HK-2 (cell line): ENCODE results near the gene UROC1.

Experiments
- DNase-seq: peaks from one replicate; pipeline ENCODE4 v3.0.0-alpha.2; 2018; ENCODE audit not compliant: unreplicated experiment

The UROC1 gene

DNA sequence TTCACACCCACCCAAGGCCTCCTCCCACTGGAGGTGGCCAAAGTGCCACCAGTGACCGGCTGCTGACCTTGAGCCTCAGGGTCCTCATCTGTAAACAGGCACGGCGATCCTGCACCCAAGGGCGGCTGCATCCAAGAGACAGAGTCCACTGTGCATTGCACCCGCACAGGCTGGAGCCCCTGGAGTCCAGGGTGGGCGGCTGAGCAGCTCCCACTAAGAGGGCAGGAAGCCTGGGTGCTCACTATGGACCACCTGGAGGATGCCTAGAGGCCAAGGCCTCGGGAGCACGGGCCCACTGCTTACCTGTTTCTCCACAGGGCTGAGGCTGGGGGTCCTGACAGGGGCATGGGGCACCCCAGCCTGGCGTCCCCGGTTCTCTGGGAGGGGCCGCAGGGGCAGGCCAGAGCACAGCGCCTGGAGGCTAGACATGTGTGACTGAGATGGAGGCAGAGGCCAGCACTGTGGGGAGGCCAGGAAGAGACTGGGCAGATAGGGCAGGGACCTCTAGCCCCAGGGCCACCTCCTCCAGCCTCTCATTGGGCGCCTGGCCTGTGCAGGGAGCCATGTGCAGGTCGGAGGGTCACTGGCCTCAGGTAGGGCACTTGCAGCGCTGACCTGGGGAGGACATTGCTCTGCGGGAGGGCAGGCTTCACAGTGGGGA lies at the start of gene UROC1:
Gene UROC1, minus strand, starts transcription at position 483 of the 661 bp plus-strand sequence. Its CDS starts 54 bp downstream, at position 429.
- no peak for DNase-seq

DNA sequence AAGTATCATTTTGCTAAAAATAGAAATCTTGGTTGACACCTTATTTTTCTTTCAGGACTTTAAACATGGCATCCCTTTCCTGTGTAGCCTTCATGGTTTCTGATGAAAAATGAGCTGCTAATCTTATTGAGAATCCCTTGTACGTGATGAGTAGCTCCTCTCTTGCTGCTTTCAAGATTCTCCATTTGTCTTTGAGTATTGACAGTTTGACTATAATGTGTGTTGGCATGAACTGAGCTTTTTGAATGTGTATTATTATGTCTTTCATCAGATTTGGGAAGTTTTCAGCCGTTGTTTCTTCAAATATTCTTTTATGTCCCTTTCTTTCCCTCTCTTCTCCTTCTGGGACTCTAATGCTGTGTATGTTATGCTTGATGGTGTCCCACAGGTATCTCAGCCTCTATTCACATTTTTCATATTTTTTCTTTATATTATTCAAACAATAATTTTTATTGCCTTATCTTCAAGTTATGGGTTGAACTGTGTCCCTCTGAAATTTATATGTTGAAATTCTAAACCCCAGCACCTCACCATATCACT lies 45.2 kb upstream of the UROC1 start:
- no peak for DNase-seq

DNA sequence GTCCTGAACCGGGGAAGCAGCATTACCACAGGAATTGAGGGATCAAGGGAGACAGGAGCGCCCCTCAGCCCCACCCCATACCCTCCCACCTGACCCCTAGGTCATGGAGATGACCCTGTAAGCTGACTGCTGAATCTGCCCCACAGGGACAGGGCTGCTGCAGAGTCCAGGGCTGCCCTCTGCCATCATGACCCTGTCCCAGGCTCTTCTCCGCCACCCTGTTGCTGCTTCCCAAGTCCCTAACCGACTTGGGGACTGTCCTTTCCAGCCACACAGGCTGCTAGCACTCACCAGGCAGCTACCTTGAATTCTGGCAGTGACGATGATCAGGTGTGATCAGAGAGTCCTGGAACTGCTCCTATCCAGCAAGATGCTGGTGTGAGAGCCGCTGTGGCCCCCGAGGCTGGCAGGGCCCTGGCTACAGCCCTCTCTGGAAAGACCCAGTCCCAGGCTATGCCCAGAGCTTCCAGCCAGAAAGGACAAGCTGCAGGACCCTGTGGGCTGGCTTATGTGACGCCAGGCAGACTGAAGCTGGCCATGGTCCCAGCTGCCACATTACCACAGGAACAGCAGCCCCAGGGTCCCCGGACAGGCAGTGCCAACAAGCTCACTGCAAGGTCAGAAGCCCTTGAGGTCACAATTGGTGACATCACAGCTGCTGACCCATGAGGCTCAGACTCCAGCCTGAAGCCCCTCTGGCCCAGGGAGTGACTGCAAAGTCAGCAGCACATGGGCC lies 40.9 kb upstream of the UROC1 start, which contains the start of gene C3orf22:
Gene C3orf22, minus strand, starts transcription at position 597 of the 736 bp plus-strand sequence. CDS start 5,542 bp downstream, outside the sequence.
- DNase-seq, result no peak

DNA sequence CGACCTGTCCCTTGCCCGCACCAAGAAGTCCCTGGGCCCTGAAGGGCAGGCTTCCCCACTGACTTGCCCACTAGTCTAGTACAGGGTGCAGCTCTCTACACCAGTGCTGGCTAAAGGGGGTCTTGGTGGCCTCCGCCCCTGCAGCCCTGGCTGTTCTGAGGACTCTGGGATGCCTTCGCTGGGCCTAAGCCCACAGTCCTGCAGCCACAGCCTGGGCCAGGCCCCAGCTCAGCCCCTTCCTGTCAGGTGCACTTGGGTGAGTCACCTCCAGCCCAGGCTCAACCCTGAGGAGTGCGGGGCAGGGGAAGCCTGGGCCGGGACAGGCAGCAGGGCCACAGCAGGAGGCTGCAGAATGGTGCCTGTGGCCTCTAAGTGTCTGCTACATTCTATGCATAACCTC lies 40.2 kb upstream of the UROC1 start:
- no peak for DNase-seq

DNA sequence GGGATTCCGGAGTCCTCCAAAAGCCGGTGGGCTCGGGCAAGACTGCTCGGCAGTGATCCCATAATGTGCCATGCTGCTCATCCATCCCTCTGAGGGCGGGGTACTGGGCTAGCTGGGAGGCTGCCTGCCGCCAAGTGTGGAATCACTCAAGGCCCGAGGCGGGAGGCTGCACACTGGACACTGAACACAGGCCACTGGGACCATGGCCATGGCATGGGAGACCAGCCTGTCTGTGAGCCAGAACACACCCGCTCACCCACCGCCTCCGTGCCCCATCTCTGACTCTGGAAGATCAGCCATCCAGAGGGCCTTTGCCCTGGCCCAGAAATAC lies 39.8 kb upstream of the UROC1 start:
- no peak for DNase-seq

DNA sequence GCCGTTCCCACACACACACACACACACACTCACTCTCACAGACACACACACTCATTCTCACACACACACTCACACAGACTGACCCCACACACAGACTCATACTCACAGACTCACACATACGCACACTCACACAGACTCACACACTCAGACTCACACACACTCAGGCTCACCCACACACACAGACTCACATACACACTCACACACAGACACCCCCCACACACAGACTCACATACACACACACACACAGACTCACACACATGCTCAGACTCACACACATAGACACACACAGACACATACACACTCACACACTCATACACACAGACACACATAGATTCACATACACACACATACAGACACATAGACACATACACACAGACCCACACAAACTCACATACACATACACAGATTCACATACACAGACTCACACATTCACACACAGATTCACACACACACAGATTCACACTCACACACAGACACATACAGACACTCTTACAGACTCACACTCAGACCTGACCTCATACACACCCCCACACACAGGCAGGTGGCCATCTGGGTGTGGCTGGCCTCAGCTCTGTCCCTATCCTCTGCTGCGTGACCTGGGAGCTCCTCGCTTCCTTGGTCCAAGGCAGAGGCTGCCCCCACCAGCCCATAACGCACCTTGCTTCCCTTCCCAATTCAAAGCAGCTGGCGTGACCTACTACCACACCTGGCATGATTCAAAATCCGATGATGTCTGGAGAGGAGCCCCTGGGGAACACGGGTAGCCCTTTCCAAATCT lies 39.3 kb upstream of the UROC1 start:
- no peak for DNase-seq

DNA sequence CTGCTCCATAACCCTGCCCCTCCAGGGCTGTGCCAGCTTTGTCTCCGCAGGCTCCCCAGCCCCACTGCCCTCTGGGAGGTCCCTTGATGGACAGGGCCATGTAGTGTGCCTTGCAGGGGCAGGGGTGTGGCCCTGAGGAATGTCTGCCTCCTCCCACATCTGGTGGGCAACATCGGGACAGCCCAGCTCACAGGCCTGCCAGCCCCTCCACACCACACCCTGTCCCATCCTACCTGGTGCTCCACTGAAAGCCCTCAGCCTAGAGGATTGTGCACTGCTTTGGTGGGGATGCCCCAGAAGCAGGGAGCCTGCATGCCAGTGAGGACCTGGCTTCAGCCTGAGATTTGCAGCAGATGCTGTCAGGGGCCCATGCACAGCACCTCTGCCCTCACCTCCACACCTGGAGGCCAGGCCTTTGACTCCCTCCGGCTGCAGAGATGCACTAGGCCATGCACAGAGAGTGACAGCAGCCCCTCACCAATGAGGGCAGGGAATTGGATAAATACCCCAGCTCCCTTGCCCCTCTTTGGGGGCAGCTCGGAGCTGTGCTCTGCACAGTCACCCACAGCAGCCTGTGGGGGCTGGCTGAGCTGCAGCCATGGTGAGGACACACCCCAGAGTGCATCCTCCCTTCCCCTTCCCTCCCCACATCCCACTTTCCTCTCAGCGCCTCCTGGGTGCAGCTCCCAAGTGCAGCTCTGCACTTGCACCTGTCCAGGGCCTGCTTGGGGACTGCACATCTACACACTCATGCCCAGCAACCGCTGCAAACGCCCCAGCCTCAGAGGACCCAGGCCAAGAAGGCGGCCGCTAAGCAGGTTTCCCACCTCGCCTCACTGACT lies 38.4 kb upstream of the UROC1 start:
- DNase-seq, result no peak

DNA sequence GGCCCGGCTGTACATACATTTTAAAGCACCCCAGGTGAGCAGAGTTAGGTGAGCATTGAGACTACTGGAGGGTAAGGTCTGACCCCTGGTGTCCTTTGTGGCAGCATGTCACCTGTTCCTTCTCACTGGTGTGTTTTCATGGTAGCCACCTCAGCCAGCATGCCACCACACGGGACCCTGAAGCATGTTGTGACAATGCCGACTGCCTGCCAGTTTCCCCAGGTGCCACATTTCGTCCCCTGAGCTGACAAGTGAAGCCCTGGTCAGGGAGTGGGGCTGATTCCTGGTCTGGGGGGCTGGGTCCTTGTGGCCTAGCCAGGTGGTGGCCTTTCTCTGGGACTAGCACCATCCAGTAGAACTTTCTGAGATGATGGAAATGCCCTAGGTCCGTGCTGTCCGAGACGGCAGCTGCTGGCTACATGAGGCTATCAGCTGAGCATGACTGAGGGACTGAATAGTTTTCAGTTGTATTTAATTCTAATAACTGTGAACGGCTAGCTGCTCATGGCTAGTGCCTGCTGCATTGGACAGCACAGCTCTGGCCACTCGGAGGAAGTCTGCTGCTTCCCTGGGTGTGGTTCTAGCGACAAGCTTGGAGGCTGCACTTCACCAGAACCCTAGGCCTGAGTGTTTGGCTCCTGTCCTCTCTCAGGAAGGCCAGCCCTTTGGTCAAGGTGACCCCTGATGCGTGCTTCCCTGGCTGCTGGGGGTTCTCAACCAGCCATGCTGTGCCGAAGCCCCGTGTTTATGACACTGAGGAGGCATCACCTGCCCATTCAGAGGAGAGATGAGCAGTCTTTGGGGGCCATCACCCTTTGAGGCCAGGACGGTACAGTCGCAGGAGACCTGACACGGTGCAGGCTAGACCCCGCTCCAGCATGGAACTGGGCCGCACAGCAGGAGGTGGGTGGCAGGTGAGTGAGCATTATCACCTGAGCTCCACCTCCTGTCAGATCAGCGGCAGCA lies 37.3 kb upstream of the UROC1 start:
- no peak for DNase-seq

DNA sequence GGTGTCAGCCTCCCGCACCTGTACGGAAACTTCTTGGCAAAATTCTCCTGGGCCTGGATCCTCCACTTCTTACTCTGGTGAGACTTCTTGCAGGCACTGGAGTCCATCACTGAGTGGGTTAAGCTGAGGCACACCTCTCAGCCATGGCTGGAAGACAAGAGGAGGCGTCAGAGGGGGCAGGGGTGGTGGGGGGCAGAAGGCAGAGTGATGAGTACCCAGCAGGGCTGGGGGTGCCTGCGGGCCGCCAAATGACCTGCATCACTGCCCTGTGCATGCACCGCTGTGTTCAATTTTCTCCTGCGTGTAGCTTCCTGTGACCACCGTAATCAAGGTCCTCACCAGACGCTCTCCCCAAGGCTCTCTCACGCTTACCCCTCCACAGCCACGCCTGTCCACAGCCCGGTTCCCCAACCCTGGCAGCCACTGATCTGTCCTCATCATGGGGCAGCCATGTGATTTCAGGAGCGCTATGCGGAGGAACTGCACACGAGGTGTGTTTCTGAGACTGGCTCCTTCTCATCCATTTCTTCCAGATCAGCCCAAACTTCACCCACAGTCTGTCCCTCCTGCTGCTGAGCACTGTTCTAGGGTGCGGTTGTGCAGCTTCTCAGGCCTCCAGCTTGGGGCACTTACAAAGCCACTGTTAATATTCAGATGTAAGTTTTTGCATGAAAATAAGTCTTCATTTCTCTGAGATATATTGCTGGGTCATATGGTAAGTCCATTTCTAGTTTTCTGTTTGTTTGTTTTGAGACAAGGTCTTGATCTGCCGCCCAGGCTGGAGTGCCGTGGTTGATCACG lies 35.9 kb upstream of the UROC1 start:
- DNase-seq, result no peak

DNA sequence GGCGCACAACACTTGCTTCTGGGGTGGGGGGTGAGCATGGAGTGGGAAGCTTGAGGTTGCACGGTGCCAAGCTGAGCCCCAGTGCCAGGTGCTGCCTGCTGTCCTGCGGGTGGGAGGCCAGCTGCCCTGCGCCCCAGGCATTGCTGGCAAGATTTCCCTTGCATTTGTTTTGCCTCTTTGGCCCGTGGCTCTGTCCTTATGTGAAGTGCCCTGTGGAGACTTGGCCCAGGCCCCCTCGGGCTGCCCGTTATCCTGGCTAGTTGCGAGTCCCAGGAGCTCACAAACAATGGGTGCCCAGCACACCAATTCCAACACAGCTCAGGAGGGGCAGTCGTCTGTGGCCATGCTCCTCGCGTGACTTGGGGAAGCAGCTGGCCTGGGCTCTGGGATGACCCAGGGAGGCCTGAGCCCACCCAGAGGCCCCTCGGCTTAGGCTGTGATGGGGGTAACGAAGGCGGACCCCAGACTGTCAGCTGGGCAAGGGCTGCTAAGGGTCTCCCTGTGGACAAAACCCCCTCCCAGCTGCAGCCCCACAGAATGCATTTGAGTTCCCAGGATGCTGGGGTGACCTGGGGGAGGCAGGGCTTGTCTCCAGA lies 35.2 kb upstream of the UROC1 start:
- no peak for DNase-seq

DNA sequence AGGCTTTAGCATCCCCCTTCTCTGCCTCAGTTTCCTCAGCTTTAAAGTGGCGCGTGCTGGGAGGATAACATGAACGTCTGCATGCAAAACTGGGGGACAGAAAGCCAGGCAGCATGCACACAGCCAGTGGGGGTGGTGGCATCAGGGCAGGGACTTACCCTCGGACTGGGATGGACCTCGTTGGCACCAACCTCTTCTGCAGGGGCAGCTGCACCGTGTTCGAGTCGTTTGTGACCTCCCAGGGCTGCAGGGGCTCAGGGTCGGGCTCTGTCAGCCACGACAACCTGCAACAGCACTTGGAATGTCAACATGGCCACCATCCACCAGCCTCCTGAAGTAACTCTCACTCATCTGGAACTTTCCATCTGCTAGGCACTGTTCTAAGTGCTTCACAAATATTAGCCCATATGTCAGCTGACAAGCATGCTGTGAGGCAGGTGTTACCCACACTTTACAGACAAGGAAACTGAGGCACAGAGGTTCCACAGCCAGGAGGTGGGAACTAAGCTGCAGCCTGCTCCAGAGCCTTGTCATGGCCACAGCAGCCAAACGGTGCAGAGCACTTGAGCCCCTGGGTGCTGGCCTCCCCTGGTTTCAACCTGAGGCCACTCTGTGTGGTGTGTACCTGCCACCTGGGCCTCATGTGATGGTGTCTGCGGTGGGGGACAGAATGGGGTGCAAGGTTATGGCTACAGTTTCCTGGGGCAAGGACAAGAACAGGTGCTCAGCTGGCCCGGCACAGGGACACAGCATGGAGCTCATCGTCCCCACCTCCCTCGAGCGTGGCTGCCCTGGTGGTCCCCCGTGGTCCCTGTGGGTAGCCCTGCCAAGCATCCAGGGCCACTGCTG lies 34.5 kb upstream of the UROC1 start:
- no peak for DNase-seq

DNA sequence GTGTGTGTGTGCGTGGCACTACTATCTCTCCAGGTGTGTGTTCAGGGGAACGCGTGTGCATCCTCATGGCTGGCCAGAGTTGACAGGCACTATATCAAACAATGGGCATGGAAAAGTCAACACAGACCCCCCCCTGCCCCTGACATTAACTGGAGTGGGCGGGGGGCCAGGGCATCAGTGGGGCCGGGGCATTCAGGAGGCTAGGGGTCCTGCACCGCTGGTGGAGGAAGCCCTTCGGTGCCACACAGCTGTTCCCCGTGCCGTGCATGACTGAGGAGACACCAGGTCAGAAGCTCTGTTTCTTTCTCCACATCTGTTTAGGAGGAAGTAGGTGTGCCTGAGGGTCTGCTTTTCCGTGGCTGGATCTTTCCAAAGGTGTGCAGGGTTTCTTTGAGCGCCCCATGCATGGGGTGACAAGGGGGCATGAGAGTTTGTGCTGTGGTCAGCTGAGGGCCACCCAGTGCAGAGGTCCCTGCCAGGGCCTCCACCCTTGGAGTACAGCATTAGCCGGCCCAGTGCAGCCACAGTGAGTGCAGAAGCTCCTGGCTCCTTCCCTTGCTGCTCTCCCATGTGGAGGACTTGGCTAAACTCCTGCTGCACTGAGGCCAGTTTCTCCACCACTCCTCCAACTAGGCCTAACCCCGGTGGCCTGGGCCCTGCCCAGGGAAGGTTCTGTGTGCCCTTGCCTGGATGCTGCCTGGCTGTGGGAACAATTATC lies 33.7 kb upstream of the UROC1 start:
- DNase-seq, result no peak

DNA sequence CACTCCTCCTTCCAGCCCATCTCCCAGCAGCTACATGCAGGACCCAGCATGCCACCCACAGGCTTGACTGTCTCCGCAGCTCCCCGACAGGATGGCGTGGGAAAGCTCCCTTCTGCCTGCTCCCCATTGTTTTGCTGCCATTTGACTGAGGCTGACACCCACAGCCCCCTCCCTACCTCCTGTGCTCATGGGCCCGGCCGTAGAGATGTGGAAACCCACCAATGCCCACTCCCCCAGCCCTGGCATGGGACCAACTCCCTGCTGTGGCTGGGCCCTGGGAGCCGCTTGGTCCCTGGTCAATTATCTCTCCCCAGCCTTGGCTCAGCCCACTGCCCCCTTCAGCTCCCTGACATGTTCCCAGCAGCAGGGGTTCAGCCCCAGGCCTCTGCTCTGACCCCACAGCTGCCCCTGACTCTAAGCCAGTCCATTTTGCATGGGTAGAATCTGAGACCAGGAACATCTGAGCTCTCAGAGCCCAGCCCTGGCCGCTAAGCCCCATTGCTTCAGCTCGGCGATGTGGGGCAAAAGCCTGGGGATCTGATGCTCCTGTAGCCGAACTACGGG lies 33.0 kb upstream of the UROC1 start:
- DNase-seq, result no peak

DNA sequence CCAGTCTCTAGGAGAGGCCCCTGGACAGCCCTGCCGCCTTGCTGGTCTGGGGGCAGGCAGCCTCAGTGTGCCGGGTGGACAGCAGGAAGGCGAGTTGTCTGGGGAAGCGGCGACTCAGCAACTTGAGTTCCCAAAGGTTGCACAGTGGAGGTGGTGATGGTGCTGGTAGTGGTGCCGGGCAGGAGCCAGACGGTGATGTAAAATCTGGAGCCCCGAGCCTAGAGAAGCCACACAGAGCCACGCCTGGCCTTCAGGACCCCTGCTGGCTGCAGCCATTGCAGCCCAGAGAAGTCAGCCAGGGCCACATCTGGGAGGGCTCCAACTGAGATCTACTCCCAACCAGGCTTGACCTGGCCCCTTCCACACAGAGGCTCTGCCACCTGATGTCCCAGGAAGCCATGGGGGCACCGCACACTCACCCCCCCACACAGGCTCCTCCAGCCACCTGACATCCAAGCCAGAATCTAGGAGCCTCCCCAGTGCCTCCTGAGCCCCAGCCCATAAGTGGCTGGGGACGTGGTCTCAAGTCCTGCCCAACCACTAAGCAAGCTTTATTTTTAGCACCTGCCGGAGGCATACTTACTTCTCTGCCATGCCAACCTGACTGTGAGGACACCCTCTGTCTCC lies 32.4 kb upstream of the UROC1 start:
- no peak for DNase-seq

DNA sequence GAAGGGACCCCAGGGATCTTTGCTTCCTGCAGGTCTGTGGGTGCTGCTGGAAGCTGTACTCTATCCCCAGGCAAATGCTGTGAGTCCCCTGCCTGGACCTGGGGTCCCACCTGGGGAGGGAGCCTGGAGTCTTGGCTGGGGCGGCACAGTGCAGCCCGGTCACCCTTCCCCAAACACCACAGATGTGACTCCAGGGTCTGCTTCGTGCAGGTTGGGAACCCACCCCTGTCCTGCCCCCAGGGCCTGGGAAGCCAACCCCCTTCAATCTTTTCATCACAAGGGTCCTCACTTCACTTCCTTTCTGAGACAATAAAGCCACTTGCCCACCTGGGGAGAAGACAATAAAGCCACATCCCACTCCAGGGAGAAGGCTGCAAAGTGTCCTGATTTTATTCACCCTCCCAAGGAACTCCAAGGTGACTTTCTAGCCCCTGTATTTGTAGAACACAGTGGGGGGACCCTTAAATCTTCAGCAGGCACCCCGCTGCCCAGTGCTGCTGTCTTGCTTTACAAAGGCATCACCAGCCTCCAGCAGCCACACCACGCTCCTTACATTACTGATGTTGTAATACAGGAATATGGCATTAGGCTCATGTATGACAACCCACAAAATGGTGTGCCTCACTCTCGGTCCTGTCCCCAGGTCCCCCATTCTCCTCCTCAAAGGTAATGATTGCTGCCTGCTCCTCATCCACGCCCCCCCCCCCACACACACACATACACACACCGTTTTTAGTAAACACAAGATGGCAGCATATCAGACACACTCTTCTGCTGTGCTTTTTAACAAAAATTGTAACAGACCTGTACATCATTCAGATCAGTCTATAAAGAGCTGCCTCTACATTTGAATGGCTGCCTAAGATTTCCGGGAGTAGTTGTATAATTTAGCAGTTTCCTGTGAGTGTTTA lies 31.2 kb upstream of the UROC1 start:
- no peak for DNase-seq

DNA sequence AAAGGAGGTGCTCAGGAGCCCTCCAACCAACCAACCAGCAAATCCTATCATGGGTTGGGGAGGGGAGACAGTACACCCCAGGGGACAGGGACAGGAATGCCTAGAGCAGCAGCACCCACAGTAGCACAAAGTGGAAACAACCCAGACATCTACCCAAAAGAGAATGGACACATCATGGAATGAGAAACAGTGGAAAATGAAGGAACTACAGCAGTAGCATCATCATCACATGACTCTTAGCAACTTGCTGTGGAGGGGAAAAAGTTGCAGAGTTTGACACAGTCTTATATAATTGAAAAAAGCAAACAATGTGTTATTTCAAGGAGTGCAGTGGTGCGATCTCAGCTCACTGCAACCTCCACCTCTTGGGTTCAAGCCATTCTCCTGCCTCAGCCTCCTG lies 30.1 kb upstream of the UROC1 start:
- DNase-seq, result no peak
